ENCODE measurements around the gene SMYD5.
"Not testable (repeated sequence)": the region's sequence is repeated elsewhere in the genome, so short reads cannot be mapped to it uniquely, and the experiment has no call there.

Gene SMYD5

GRCh38 chr2:73177645-73178255, 36.3 kb upstream of the SMYD5 start:
- no peak for TF ChIP-seq JUND (IDR thresholded peaks at IDR 0.05; ENCODE audit: low read depth)
- DNase-seq (ENCODE audit: low read depth in 1 of 2, low spot score in 1 of 2): no peak
- in situ Hi-C loops (cut with HindIII; ENCODE audit: low pct_unique_long_range_greater_than_20kb, low sequenced_read_pairs): no loop called here

- no peak for TF ChIP-seq JUND (IDR thresholded peaks at IDR 0.05; ENCODE audit: low read depth)
- in situ Hi-C loops (cut with HindIII; ENCODE audit: low pct_unique_long_range_greater_than_20kb, low sequenced_read_pairs): no loop called here
- no peak for DNase-seq (ENCODE audit: low read depth in 1 of 2, low spot score in 1 of 2)
These were observed 28.1 kb upstream of the SMYD5 start for GRCh38 chr2:73185965-73186364.

- TF ChIP-seq JUND (IDR thresholded peaks at IDR 0.05; ENCODE audit: low read depth): no peak
- in situ Hi-C loops (cut with HindIII; ENCODE audit: low pct_unique_long_range_greater_than_20kb, low sequenced_read_pairs): no loop called here
- DNase-seq (ENCODE audit: low read depth in 1 of 2, low spot score in 1 of 2): no peak
These were observed 26.5 kb upstream of the SMYD5 start for GRCh38 chr2:73187549-73187948.

- no peak for TF ChIP-seq JUND (IDR thresholded peaks at IDR 0.05; ENCODE audit: low read depth)
- in situ Hi-C loops (cut with HindIII; ENCODE audit: low pct_unique_long_range_greater_than_20kb, low sequenced_read_pairs): no loop called here
- no peak for DNase-seq (ENCODE audit: low read depth in 1 of 2, low spot score in 1 of 2)
These were observed 16.5 kb upstream of the SMYD5 start for GRCh38 chr2:73197579-73197978.

GRCh38 chr2:73200281-73200680, 13.8 kb upstream of the SMYD5 start:
- in situ Hi-C loops (cut with HindIII; ENCODE audit: low pct_unique_long_range_greater_than_20kb, low sequenced_read_pairs); DNase-seq (ENCODE audit: low read depth in 1 of 2, low spot score in 1 of 2): not testable (repeated sequence)

GRCh38 chr2:73202156-73203054, 11.6 kb upstream of the SMYD5 start, which contains the start of gene NOTO:
NOTO (plus strand) TSS chr2:73202574; CDS start chr2:73202667, 93 bp downstream.
- DNase-seq (ENCODE audit: low read depth in 1 of 2, low spot score in 1 of 2): no peak
- in situ Hi-C loops (cut with HindIII; ENCODE audit: low pct_unique_long_range_greater_than_20kb, low sequenced_read_pairs): no loop called here
- TF ChIP-seq JUND (IDR thresholded peaks at IDR 0.05; ENCODE audit: low read depth): no peak

- DNase-seq (ENCODE audit: low read depth in 1 of 2, low spot score in 1 of 2): no peak
- in situ Hi-C loops (cut with HindIII; ENCODE audit: low pct_unique_long_range_greater_than_20kb, low sequenced_read_pairs): no loop called here
- no peak for TF ChIP-seq JUND (IDR thresholded peaks at IDR 0.05; ENCODE audit: low read depth)
These were observed 10.9 kb upstream of the SMYD5 start for GRCh38 chr2:73203055-73203681.

GRCh38 chr2:73205611-73206010, 8.4 kb upstream of the SMYD5 start:
- no peak for TF ChIP-seq JUND (IDR thresholded peaks at IDR 0.05; ENCODE audit: low read depth)
- in situ Hi-C loops (cut with HindIII; ENCODE audit: low pct_unique_long_range_greater_than_20kb, low sequenced_read_pairs): no loop called here
- DNase-seq (ENCODE audit: low read depth in 1 of 2, low spot score in 1 of 2): no peak

- in situ Hi-C loops (cut with HindIII; ENCODE audit: low pct_unique_long_range_greater_than_20kb, low sequenced_read_pairs): no loop called here
- no peak for DNase-seq (ENCODE audit: low read depth in 1 of 2, low spot score in 1 of 2)
- TF ChIP-seq JUND (IDR thresholded peaks at IDR 0.05; ENCODE audit: low read depth): no peak
These were observed 5.8 kb upstream of the SMYD5 start for GRCh38 chr2:73208258-73208657.

GRCh38 chr2:73210019-73210418, 4.0 kb upstream of the SMYD5 start:
- no peak for TF ChIP-seq JUND (IDR thresholded peaks at IDR 0.05; ENCODE audit: low read depth)
- DNase-seq (ENCODE audit: low read depth in 1 of 2, low spot score in 1 of 2): no peak
- in situ Hi-C loops (cut with HindIII; ENCODE audit: low pct_unique_long_range_greater_than_20kb, low sequenced_read_pairs): no loop called here

GRCh38 chr2:73210696-73211095, 3.3 kb upstream of the SMYD5 start:
- TF ChIP-seq JUND (IDR thresholded peaks at IDR 0.05; ENCODE audit: low read depth): no peak
- in situ Hi-C loops (cut with HindIII; ENCODE audit: low pct_unique_long_range_greater_than_20kb, low sequenced_read_pairs): no loop called here
- DNase-seq (ENCODE audit: low read depth in 1 of 2, low spot score in 1 of 2): no peak

- in situ Hi-C loops (cut with HindIII; ENCODE audit: low pct_unique_long_range_greater_than_20kb, low sequenced_read_pairs): no loop called here
- DNase-seq (ENCODE audit: low read depth in 1 of 2, low spot score in 1 of 2): no peak
- TF ChIP-seq JUND (IDR thresholded peaks at IDR 0.05; ENCODE audit: low read depth): no peak
These were observed 2.0 kb upstream of the SMYD5 start for GRCh38 chr2:73212098-73212447.

Data from T47D (cell line).